GM21526 (cell line): ENCODE data around the gene CALN1.

Experiments used
- ATAC-seq: cut with Tn5 transposase; IDR thresholded peaks from one replicate; pipeline ENCODE4 v1.9.1; 2021; ENCODE audit warnings: moderate library complexity; ENCODE audit not compliant: unreplicated experiment, low FRiP score

The CALN1 gene

DNA sequence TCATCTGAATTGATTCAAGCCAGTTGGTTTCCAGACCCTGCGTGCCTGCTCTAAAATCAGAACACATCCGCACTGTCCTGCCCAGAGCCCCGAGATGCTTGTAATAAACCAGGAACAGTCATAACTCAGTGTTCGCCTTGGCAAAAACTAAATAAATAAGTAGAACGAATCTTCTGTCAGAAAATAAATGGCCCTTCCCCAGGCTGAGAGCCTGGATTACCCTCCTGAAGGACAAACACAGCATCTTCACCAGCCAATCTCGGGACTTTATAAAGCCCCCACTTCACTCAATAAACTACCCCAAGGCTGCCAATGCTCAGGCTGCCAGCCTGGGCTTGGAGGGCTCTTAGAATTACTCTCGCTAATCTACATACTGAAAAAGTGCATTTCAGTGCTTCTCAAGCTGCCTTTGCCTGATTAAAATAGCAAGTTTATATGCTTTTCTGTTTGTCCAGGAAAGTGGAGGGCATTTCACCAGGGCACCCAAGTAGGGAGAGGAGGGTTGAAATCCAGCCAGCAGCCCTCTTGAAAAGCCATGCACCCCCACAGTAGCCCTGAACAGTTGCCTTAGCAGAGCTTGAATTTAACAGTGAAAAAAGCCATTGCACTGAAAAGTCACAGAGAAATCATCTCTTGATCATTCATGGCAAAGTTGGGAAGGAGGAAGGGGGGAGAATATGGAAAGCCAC lies 136.6 kb downstream of the CALN1 start:
- no peak for ATAC-seq

DNA sequence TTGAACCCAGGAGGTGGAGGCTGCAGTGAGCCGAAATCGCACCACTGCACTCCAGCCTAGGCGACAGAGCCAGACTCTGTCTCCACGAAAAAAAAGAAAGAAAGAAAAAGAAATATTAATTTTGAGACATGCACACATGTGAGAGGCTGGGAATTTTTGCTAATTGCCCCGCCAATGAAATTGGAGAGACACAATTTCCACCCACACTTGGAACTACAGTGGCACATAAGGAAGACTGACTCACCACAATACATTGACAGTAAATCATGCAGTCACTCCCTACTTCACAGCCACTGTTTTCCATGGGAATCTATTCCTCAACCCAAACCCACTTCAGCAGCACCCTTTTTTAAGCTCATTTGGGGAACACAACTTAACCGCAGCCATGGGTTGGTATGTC lies 139.7 kb downstream of the CALN1 start:
- no peak for ATAC-seq

DNA sequence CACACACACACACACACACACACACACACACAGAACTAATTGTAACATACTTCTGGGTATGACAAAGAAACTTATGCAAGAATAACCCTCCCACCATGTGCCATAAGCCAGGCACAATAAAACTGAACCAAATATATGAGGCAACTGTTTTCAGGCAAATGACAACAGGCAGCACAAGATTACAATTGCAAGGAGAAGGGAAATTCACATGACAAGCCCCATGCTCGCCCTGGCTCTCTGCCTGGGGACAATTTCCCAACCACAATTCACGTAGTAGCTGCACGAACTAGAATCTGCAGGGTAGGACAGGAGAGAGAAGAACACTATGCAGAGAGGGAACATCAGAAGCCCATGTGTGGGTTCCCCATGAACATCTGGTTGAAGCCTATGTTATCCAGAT lies 143.3 kb downstream of the CALN1 start:
- no peak for ATAC-seq

DNA sequence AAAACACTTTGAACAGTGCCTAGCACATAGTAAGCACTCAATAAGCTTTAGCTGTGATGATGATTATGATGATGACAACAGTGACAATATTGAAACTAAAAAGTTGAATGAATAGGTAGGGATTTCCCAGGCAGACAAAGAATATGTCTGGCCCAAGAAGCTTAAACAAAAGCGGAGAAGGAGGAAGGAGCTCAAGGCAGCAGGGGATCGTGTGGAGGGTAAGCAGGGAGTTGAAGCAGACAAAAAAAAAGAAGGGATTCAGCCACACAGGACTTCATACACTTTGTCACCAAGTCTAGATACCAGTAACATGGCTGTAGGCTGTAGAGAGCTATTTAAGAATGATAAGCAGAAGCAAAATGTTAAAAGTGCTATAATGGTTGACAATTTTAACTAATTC lies 144.0 kb downstream of the CALN1 start:
- ATAC-seq, result no peak

DNA sequence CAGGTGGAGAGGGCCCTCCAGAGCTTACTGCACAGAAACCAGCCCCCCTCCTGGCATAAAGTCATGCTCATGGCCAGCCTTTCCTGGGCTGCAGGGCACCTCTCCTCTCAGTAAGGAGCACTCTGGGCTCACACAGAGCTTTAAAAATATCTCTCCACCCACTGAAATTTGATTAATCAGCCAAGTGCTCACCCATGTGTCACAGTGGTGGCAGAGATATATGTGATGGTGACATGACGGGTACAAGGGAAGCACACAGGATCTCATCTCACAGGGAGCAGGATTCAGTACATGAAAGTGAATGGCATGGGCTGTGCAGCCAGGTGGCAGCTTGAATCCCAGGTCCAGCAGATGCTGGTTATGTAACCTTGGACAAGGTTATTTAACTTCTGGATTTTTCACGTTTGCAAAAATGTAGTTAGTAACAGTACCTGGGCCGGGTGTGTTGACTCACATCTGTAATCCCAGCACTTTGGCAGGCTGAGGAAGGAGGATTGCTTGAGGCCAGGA lies 144.8 kb downstream of the CALN1 start:
- ATAC-seq, result no peak

DNA sequence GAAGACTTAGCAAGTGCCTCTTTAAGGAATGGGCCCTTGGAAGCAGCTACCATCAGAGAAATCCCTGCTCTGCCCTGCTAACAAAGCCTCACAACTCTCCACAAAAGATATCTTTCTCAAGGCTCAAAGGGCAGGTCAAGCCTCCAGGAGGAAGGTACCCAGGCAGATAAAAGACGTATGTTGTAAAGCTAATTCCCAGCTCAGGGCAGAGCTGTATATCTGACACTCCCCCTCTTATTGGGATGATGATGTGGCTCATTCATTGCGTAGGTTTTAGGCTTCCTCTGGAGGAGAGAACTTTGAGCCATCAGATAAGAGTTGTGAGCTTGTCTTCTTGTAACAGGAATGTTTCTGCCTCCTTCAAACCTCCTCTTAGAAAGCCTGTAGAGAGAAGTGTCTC lies 145.4 kb downstream of the CALN1 start:
- no peak for ATAC-seq

DNA sequence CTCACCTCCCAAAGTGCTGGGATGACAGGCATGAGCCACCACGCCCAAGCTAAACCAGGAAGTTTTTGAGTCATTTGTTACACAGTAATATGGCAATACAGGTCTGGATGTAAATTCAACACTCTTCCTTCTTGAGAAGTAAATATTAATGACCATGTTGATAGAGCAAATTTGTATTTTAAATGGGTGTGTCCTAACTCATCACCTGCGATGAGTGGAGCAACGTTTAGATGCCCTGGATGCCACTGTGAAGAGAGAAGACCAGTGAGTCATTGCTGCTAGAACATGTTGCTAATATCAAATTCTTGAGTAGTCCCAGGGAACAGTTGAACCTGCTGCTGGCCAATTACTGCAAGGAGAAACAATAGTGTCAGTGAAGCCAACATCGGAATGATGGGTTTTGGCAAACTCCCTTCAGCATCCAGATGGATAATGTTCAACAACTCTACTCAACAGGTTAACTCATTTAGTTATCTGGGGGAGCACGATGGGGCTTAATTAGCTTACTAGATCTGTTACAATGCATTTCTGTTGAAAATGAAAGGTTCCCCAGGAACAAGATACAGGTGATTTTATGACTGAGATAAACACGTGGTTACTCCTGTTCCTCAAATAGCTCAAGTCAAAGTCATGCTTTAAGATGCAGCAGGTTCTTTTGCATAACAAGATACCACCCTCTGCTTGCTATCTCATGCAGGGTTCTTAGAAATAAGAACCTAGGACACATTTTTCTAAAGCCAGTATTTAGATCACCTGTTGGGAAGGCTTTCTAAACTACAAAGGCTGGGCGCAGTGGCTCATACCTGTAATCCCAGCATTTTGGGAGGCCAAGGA lies 146.8 kb downstream of the CALN1 start:
- ATAC-seq, result no peak

DNA sequence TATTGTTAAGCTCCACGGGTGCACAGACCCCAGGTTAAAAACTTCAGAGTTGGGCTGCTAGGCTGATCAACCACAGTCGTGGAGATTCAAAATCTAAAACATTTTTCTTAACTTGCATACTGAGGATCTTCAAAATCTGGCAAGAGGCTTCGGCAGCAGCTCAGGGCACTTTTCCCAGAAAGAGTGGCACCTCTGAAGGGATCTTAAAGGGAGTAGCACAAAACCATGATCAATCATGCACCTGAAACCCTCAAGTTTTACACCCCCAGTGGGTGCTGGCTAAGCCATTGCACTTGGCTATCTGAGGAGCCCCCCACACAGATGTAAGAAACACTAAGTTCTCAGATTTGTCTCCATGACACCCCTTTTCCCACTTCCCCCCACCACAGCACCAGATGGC lies 151.7 kb downstream of the CALN1 start:
- no peak for ATAC-seq

DNA sequence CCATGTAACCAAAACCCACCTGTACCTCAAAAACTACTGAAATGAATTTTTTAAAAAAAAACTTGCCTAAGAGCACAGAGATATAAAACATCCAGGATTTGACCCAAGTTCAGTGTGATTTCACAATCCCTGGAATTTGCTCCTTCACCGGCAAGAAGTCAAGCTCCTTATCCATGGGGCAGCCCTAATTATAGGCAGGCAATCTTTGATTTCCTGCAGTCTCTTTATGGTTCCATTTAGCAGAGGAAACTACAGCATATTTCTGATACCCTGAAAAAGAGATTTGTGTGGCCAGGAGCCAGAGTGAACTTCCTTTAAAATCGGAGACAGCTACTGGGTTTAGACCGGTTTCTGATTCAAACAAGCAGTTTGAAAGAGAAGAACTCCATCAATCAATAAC lies 154.1 kb downstream of the CALN1 start:
- no peak for ATAC-seq

DNA sequence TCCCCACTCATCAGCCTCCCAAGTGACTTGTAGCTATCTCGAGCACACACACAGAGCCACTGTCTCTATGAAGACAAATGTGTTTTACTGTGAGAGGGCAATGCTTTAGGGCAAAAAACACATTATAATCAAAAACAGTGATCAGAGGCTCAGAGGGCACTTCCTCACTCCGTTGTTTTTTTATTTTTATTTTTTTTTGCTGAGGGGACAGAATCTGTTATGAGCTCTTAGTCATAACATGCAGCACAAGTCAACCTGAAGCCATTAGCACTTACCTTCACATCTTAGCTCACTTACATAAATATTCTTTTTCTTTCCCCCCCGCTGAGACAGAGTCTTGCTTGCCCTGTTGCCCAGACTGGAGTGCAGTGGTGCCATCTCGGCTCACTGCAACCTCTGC lies 157.7 kb downstream of the CALN1 start:
- ATAC-seq, result no peak

DNA sequence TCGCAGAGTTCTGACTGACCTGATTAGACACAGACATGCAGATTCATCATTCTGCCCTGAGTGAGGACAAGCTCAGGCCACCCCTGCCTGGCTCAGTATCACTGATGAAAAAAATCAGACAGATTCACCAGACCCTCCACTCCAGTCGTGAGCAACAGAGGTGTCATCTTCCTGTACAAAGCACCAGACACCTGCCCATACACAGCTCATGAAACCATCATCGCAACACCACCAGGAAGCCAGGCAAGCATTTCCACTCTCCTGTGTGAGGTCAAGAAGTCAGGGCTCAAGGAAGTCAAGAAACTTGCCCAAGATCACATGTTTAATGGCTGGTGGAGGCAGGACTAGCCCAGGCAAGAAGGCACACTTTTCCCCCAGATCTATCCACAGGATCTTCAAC lies 163.0 kb downstream of the CALN1 start:
- ATAC-seq, result no peak

DNA sequence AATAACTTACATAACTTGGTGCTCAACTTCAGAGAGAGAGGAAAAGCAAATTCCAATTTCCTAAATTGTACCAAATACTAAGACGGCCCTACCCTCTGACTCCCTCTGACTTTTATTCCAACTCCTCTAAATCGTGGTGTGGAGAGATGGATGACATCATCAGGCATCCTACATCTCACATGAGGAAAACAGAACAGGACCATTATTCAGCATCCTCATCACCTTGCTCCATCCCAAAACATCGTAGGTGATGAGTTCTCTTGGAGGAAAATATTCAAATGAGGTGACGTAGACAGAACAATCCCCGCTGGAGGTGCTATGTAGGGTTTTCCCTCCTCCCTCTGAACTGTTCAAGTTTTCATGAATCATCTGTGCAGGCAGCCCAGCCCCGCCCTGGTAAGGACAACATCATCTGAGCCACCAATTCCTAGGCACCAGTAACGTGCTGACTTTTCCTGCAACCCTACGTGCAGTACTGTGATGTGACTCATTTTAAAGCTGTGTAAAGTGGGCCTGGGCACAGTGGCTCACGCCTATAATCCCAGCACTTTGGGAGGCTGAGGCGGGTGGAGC lies 167.2 kb downstream of the CALN1 start:
- no peak for ATAC-seq

DNA sequence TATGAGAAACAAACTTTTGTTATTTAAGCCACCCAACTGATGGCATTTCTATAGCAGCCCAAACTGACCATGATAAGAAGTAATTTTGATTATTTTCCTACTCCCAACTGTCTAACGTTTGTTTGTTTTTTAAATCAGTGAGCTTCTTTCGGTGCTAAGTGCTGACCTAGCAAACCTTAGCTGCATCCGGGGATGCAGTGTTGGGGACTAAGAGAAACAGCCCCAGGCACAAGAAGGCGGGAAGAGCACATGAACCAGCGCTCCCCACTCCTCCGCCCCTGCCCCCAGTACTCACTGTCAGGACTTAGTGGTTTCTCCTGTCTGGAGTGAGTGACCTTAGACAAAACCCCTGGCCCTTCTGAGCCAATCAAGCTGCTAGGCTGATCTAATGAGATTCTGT lies 168.8 kb downstream of the CALN1 start:
- no peak for ATAC-seq

DNA sequence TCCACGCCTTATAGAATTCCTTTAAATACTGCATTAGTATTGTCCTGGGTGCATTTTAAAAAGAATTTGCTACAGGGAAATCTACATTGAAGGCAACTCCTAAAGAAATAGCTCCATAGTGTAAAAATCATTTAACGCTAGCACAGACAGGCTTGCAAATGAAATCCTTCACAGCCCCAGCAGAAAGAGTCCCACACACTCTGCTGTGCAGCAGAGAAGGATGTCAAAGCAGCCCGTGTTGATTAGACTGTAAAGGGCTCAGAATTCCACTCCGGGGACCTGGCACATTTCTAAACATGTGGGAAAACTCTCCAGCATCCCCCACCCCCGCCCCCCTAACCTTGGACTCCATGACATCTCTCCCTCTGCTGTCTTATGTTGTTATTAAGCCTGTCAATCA lies 176.8 kb downstream of the CALN1 start:
- no peak for ATAC-seq

DNA sequence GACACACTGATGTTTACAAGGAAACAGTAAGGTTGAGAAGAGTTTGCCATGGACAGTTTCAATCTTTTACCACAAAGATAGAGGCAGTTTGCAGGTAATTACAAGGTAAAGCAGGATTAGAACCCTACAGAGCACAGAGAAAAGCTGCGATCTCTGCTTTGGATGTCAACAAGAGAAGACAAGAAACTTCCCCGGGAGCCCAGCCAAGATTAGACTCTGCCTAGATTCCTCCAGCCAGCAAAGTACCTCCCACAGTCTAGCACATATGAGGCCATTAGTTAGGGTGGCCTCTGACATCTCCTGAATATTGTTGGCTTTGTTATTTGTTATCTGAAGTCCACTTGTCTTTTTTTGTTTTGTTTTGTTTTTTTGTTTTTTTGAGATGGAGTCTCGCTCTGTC lies 178.1 kb downstream of the CALN1 start:
- no peak for ATAC-seq

DNA sequence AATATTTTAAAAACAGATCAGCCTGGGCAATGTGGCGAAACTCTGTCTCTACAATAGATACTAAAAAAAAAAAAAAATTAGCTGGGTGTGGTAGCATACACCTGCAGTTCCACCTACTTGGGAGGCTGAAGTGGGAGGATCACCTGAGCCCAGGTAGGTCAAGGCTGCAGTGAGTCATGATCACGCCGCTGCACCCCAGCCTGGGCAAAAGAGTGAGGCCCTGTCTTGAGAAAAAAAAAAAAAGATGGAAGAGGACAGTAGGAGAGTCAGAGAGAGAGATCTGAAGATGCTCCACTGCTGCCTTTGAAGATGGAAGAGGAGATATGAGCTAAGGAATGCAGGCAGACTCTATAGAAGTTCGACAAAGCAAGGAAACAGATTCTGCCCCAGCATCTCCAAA lies 181.9 kb downstream of the CALN1 start:
- ATAC-seq, result no peak

DNA sequence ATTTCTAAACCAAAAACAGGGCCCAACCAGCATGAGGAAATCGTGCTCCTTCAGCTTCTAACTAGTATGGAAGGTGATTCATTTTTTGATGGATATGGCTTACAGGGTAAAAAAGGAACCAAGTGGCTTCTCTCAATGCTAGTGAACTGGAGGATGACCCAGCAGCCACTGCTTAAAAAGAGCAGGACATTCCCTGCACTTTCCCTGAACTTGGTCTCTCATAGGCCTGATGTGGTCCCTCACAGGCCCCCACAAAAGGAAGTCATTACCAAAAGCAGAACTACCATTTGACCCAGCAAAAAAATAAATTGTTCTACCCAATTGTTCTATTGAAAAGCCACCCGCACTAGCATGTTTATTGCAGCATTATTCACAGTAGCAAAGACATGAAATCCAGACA lies 188.8 kb downstream of the CALN1 start:
- ATAC-seq, result no peak

DNA sequence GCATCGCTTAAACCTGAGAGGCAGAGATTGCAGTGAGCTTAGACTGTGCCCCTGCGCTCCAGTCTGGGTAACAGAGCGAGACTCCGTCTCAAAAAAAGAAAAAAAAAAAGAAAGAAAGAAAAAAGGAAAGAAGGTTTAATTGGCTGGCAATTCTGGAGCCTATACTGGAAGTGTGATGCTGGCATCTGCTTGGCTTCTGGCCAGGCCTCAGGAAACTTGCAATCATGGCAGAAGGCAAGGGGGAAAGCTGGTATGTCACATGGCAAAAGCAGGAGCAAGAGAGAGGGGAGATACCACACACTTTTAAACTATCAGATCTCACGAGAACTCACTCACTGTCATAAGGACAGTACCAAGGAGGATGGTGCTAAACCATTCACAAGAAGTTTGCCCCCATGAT lies 190.0 kb downstream of the CALN1 start:
- no peak for ATAC-seq

DNA sequence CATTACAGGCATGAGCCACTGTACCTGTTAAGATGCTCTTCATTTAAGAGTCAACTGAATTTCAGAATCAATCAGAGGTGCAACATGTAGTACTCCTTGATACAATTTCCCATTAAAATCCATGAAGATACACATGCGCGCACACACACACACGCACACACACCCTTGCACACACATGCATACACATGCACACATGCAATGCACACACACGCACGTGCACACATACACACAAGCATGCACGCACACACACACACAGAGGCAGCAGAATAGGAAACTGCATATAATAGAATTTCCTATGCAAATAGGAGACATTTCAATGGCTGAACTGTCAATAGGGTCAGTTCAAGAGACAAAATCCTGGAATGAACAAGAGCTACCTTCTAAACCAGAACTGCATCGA lies 192.6 kb downstream of the CALN1 start:
- ATAC-seq, result no peak

DNA sequence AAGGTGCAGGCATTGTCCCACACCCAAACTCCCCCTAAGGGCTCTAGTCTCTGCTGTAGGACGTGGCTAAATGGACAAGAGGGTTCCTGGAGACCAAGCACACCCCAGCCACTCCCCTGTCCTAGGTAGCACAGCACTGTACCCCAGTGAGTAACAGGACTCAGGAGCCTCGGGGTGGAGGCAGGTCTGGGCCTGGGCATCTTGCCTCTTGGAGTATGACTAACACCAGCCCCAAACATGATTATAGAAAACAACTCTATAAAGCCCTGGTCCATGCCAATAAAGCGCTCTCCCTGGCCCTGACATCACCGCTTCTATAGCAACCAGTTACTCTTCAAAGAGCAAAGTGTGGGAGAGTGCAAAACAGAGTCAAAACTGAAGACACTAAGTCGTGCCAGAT lies 195.0 kb downstream of the CALN1 start:
- no peak for ATAC-seq

DNA sequence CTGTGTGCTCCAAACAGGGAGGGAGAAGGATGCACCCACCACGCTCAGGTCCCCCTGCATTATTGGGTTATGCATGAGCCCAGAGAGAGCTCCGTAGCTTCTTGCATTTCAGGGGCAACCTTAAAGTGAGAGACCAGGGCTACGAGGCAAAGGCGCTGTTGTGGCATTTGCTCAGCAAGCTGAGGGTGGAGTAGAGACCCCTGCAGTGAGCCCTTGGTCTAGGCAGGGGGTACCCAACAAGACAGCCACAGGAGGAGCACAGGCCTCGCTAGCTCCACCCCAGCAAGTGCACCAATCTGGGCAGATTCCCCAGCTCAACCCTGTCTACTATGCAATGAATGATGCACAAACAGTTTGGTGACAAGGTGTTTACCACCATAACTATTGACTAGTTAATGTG lies 198.4 kb downstream of the CALN1 start:
- no peak for ATAC-seq

DNA sequence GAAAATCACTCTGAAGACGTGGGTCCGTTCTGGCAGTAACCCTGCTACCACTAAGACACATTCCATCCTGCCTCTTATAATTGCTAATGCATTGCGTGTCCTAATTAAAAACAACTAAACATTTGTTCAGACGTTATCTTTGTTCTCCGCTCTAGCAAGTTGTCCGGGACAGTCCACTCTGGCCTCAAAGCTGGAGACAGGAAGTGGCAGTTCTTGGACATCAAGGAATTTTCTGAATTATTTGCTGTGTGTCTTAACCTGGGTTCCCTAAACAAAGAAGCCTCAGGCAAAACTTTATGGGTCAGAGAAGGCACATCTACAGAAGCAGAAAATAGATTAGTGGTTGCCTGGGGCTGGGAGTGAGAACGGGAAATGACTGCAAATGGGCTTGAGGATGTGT lies 199.1 kb downstream of the CALN1 start:
- ATAC-seq, result no peak
